PFSK-1 (cell line): Measurements from ENCODE around the gene KIAA0408.

Experiments used
- FOXP2 ChIP-seq: optimal IDR thresholded peaks from 2 replicates; pipeline ENCODE3; 2011; ENCODE audit warnings: borderline replicate concordance, control low read depth, inconsistent platforms; ENCODE audit not compliant: insufficient read depth; ENCODE audit errors: extremely low read length, extremely low read depth
- POLR2AphosphoS5 ChIP-seq: IDR thresholded peaks from 2 replicates; pipeline ENCODE4 v1.6.1; 2012; ENCODE audit warnings: low read depth, mild to moderate bottlenecking, control low read depth, low read length, moderate library complexity
- SIN3A ChIP-seq: IDR thresholded peaks from 2 replicates; pipeline ENCODE4 v1.6.1; 2012; ENCODE audit warnings: mild to moderate bottlenecking, low read length, moderate library complexity, borderline replicate concordance; ENCODE audit not compliant: insufficient read depth
- TAF1 ChIP-seq: IDR thresholded peaks from 2 replicates; pipeline ENCODE4 v1.6.1; 2012; ENCODE audit warnings: low read length, control low read depth, borderline replicate concordance; ENCODE audit not compliant: insufficient read depth
- TF ChIP-seq, protein P1 (sequence below), 2 experiments: IDR thresholded peaks; 2 replicates each; pipeline versions ENCODE4 v1.6.1 to v1.8.0; 2011 to 2012; ENCODE audit warnings: low read depth in 2 of 2, low read length in 2 of 2, control low read depth in 1 of 2, inconsistent platforms in 1 of 2, mild to moderate bottlenecking in 1 of 2, moderate library complexity in 1 of 2; ENCODE audit not compliant: insufficient read depth in 1 of 2

KIAA0408 gene

DNA sequence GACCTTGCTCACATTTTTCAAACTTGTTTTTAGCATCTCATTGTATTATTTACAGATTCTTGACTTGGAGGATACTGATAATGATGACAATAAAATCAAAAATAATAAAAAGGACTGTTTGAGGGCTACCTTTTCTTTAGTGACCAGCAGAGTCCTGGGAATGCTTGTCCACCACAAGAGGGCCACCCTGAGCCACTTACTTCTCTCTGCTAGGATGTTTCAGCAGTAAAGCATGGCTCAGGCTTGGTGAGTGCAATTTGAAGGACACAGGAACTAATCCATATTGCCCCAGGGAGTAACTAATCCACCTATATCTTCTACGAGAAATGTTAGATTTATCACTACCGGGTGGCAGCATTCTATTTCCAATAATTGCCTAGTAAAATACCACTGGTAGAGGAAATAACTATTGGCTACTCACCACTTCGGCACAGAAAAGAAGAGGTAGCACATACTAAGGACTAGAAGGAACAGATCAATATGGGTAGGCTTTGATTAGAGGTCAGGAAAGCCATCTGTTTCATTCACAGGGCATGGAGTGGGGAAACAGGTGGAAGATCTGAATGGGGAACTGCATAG lies 5.8 kb upstream of the KIAA0408 start:
- TF ChIP-seq TAF1: no peak
- no peak for TF ChIP-seq FOXP2
- no peak for TF ChIP-seq SIN3A
- TF ChIP-seq POLR2AphosphoS5: no peak
- TF ChIP-seq, protein P1, sequence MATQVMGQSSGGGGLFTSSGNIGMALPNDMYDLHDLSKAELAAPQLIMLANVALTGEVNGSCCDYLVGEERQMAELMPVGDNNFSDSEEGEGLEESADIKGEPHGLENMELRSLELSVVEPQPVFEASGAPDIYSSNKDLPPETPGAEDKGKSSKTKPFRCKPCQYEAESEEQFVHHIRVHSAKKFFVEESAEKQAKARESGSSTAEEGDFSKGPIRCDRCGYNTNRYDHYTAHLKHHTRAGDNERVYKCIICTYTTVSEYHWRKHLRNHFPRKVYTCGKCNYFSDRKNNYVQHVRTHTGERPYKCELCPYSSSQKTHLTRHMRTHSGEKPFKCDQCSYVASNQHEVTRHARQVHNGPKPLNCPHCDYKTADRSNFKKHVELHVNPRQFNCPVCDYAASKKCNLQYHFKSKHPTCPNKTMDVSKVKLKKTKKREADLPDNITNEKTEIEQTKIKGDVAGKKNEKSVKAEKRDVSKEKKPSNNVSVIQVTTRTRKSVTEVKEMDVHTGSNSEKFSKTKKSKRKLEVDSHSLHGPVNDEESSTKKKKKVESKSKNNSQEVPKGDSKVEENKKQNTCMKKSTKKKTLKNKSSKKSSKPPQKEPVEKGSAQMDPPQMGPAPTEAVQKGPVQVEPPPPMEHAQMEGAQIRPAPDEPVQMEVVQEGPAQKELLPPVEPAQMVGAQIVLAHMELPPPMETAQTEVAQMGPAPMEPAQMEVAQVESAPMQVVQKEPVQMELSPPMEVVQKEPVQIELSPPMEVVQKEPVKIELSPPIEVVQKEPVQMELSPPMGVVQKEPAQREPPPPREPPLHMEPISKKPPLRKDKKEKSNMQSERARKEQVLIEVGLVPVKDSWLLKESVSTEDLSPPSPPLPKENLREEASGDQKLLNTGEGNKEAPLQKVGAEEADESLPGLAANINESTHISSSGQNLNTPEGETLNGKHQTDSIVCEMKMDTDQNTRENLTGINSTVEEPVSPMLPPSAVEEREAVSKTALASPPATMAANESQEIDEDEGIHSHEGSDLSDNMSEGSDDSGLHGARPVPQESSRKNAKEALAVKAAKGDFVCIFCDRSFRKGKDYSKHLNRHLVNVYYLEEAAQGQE (IDR thresholded peaks at IDR 0.05; ENCODE audit: insufficient read depth in 1 of 2, low read depth in 2 of 2, low read length in 2 of 2): no peak

DNA sequence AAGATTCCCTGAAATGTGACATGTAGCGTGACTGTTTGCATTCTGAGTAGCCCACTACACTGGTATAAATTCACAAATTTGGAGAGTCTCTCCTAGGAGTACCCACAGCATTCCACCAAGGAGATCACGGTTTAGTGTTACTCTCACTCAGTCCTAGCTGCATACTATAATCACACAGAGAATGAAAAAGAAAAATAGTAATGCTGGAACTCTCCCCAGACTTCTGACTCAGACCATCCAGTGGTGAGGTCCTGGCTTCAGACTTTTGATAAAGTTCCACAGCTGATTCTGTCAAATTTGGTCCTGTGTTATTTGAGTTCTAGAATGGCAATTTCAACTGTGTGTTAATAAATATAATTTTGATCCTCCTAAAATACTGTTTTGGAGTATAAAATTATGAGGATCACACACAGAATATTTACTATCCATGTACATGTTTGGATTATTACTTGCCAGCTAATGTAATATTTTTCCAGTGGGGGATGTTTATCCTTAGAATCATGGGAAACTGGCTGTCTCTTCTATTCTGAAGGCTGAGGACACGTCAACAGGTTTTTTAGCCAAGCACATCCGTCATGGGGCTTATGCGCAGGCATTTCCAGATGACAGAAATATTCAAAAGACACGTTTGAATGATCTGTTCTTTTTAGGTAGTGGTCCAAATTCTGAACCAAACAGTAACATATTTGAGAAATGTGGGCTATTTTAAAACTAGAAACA lies 5.1 kb upstream of the KIAA0408 start:
- TF ChIP-seq TAF1: no peak
- no peak for TF ChIP-seq FOXP2
- TF ChIP-seq POLR2AphosphoS5: no peak
- no peak for TF ChIP-seq SIN3A
- TF ChIP-seq, protein P1 (IDR thresholded peaks at IDR 0.05; ENCODE audit: insufficient read depth in 1 of 2, low read depth in 2 of 2, low read length in 2 of 2): no peak

DNA sequence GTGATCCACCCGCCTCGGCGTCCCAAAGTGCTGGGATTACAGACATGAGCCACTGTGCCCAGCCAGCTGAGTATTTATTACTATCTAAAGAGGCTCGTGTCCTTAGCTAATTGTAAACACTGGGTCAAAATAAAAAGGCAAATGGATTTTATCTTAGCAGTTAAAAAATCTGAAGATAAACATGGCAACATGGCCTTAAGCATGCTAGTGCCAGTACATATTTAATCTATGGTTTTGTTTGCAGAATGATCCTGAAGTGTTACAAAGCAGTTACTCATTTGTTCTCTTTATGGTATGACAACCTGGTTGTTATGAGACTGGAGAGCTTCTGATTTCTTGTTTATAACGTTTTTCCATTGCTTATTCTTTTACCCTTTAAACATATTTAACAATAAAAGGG lies 3.9 kb upstream of the KIAA0408 start:
- TF ChIP-seq, protein P1 (IDR thresholded peaks at IDR 0.05; ENCODE audit: insufficient read depth in 1 of 2, low read depth in 2 of 2, low read length in 2 of 2): no peak
- no peak for TF ChIP-seq FOXP2
- no peak for TF ChIP-seq POLR2AphosphoS5
- TF ChIP-seq TAF1: no peak
- no peak for TF ChIP-seq SIN3A

DNA sequence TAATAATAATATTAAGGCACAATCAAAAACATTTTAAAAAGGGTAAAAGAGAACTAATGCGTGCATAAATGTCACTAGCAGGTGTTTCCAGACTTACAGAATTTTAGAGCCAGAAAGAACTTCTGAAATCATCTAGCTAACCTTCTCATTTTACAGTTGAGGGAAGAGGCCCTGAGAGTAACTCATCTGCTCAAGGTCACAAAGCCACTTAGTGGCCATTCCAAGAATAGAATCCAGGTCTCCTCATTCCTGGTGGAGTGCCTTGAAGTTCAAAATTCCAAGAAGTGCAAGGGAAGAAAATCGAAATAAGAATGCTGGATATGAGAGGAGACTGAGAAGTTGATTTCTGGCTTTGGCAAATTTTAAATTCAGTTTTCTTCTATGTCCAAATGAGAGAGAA lies 3.2 kb upstream of the KIAA0408 start:
- TF ChIP-seq SIN3A (no peak), TAF1 (no peak), POLR2AphosphoS5 (no peak), FOXP2 (no peak)
- TF ChIP-seq, protein P1 (IDR thresholded peaks at IDR 0.05; ENCODE audit: insufficient read depth in 1 of 2, low read depth in 2 of 2, low read length in 2 of 2): no peak
